Mesangial cell (primary cell): Measurements from ENCODE around the gene USP17L26. TPM values are rescaled to one million over a fixed set of nuclear protein-coding genes. Genes with fewer than 3 reads are reported as not detected.

Experiments
- total RNA-seq: library from RNA; depleted of rRNA; stranded (reverse); fragments of >200 nt; gene quantifications from 2 replicates; pipeline ENCODE4 v1.2.3, GENCODE V29; 2015

The USP17L26 gene, protein sequence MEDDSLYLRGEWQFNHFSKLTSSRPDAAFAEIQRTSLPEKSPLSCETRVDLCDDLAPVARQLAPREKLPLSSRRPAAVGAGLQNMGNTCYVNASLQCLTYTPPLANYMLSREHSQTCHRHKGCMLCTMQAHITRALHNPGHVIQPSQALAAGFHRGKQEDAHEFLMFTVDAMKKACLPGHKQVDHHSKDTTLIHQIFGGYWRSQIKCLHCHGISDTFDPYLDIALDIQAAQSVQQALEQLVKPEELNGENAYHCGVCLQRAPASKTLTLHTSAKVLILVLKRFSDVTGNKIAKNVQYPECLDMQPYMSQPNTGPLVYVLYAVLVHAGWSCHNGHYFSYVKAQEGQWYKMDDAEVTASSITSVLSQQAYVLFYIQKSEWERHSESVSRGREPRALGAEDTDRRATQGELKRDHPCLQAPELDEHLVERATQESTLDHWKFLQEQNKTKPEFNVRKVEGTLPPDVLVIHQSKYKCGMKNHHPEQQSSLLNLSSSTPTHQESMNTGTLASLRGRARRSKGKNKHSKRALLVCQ
- not detected in 2 replicates for total RNA-seq

DNA sequence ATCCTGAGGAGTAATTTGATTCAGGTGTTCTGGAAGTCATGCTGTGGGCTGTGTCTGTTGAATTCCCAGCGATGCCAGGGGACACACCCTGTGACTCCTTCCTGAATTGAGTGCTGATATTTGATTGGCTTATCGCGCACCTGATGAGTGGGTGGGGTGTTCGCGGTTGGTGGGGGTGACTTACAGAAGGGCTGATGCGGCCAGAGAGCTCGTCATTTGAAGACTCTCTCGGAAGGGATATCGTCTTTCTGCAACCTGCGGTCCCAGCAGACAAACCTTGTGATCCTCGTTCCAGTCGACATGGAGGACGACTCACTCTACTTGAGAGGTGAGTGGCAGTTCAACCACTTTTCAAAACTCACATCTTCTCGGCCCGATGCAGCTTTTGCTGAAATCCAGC lies at the start of gene USP17L26:
USP17L26 (plus strand) TSS at position 301 of the 400 bp plus-strand sequence; CDS start at position 301, 0 bp downstream.

GRCh38 chr4:9324865-9325264 lies 9.6 kb upstream of the USP17L26 start, which contains the start of gene USP17L24:
TSS of gene USP17L24 (plus strand) at chr4:9325165. CDS start at chr4:9325165, 0 bp downstream.

DNA sequence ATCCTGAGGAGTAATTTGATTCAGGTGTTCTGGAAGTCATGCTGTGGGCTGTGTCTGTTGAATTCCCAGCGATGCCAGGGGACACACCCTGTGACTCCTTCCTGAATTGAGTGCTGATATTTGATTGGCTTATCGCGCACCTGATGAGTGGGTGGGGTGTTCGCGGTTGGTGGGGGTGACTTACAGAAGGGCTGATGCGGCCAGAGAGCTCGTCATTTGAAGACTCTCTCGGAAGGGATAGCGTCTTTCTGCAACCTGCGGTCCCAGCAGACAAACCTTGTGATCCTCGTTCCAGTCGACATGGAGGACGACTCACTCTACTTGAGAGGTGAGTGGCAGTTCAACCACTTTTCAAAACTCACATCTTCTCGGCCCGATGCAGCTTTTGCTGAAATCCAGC lies 4.8 kb upstream of the USP17L26 start, which contains the start of gene USP17L25:
USP17L25 (plus strand) TSS at position 301 of the 400 bp plus-strand sequence; CDS start at position 301, 0 bp downstream.

GRCh38 chr4:9339103-9339502 lies 4.6 kb downstream of the USP17L26 start, which contains the start of gene USP17L5:
TSS of gene USP17L5 (plus strand) at chr4:9339403. CDS start at chr4:9339403, 0 bp downstream.

DNA sequence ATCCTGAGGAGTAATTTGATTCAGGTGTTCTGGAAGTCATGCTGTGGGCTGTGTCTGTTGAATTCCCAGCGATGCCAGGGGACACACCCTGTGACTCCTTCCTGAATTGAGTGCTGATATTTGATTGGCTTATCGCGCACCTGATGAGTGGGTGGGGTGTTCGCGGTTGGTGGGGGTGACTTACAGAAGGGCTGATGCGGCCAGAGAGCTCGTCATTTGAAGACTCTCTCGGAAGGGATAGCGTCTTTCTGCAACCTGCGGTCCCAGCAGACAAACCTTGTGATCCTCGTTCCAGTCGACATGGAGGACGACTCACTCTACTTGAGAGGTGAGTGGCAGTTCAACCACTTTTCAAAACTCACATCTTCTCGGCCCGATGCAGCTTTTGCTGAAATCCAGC lies 9.4 kb downstream of the USP17L26 start, which contains the start of gene USP17L27:
USP17L27 (plus strand) TSS at position 301 of the 400 bp plus-strand sequence; CDS start at position 301, 0 bp downstream.

DNA sequence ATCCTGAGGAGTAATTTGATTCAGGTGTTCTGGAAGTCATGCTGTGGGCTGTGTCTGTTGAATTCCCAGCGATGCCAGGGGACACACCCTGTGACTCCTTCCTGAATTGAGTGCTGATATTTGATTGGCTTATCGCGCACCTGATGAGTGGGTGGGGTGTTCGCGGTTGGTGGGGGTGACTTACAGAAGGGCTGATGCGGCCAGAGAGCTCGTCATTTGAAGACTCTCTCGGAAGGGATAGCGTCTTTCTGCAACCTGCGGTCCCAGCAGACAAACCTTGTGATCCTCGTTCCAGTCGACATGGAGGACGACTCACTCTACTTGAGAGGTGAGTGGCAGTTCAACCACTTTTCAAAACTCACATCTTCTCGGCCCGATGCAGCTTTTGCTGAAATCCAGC lies 14.1 kb downstream of the USP17L26 start, which contains the start of gene USP17L28:
USP17L28 (plus strand) TSS at position 301 of the 400 bp plus-strand sequence; CDS start at position 301, 0 bp downstream.

DNA sequence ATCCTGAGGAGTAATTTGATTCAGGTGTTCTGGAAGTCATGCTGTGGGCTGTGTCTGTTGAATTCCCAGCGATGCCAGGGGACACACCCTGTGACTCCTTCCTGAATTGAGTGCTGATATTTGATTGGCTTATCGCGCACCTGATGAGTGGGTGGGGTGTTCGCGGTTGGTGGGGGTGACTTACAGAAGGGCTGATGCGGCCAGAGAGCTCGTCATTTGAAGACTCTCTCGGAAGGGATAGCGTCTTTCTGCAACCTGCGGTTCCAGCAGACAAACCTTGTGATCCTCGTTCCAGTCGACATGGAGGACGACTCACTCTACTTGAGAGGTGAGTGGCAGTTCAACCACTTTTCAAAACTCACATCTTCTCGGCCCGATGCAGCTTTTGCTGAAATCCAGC lies 18.9 kb downstream of the USP17L26 start, which contains the start of gene USP17L29:
USP17L29 (plus strand) TSS at position 301 of the 400 bp plus-strand sequence; CDS start at position 301, 0 bp downstream.

GRCh38 chr4:9362829-9363228 lies 28.4 kb downstream of the USP17L26 start, which contains the start of gene USP17L30:
TSS of gene USP17L30 (plus strand) at chr4:9363129. CDS start at chr4:9363129, 0 bp downstream.

Other genes starting within 250 kb of the USP17L26 start
- not detected in 2 replicates for gene FAM90A26, start 164.2 kb upstream of the USP17L26 start, total RNA-seq
- not detected in 2 replicates for gene USP17L10, start 124.0 kb upstream of the USP17L26 start, total RNA-seq
- gene USP17L11, start 119.3 kb upstream of the USP17L26 start, total RNA-seq = not detected in 2 replicates
- gene USP17L12, start 114.5 kb upstream of the USP17L26 start, total RNA-seq = not detected in 2 replicates
- gene USP17L13, start 109.8 kb upstream of the USP17L26 start, total RNA-seq = not detected in 2 replicates
- not detected in 2 replicates for gene USP17L15, start 100.3 kb upstream of the USP17L26 start, total RNA-seq
- gene USP17L17, start 90.8 kb upstream of the USP17L26 start, total RNA-seq = not detected in 2 replicates
- not detected in 2 replicates for gene USP17L18, start 86.0 kb upstream of the USP17L26 start, total RNA-seq
- gene USP17L19, start 81.3 kb upstream of the USP17L26 start, total RNA-seq = not detected in 2 replicates
- gene USP17L20, start 76.5 kb upstream of the USP17L26 start, total RNA-seq = not detected in 2 replicates
- gene USP17L21, start 71.8 kb upstream of the USP17L26 start, total RNA-seq = not detected in 2 replicates
- not detected in 2 replicates for gene USP17L22, start 67.0 kb upstream of the USP17L26 start, total RNA-seq
- not detected in 2 replicates for gene USP17L24, start 9.5 kb upstream of the USP17L26 start, total RNA-seq
- not detected in 2 replicates for gene USP17L25, start 4.7 kb upstream of the USP17L26 start, total RNA-seq
- not detected in 2 replicates for gene USP17L5, start 4.7 kb downstream of the USP17L26 start, total RNA-seq
- gene USP17L27, start 9.5 kb downstream of the USP17L26 start, total RNA-seq = not detected in 2 replicates
- gene USP17L28, start 14.2 kb downstream of the USP17L26 start, total RNA-seq = not detected in 2 replicates
- gene USP17L29, start 19.0 kb downstream of the USP17L26 start, total RNA-seq = not detected in 2 replicates
- not detected in 2 replicates for gene USP17L30, start 28.5 kb downstream of the USP17L26 start, total RNA-seq
- not detected in 2 replicates for gene DEFB131A, start 109.8 kb downstream of the USP17L26 start, total RNA-seq